ENCODE measurements around the gene THNSL1.

- TF ChIP-seq CTCF (IDR thresholded peaks at IDR 0.05; ENCODE audit: low read length) = no peak
- no peak for TF ChIP-seq EZH2 (optimal IDR thresholded peaks at IDR 0.05; ENCODE audit: low read depth, low read length)
These were observed 30.2 kb downstream of the THNSL1 start for GRCh38 chr10:25046641-25047040.

All from MM.1S (cell line).